Spleen (tissue), 7 donors: ENCODE results near the gene AOC2.

Experiments used
- POLR2A ChIP-seq, 3 donors: fragments of 450-650 bp; IDR thresholded peaks; one replicate each; pipeline ENCODE4 v1.5.1; 2017; ENCODE audit warnings: antibody characterized with exemption in 3 of 3, mild to moderate bottlenecking in 1 of 3
- POLR2AphosphoS5 ChIP-seq, 3 donors: sonication (generic); formaldehyde crosslinking; IDR thresholded peaks; one replicate each; pipeline ENCODE4 v1.5.1; 2017; ENCODE audit warnings: antibody characterized with exemption in 3 of 3
- TF ChIP-seq, protein P1 (sequence below), 11 experiments: fragments of 200-600 bp in 7 of 11; fragments of 450-650 bp in 4 of 11; sonication (generic) in 4 of 11; IDR thresholded peaks in 8 of 11; conservative IDR thresholded peaks in 3 of 11; 1 replicate in 7 of 11; 2 replicates in 4 of 11; pipeline versions ENCODE4 v1.4.0 to v1.8.0; 2016 to 2021; ENCODE audit warnings: antibody characterized with exemption in 11 of 11, inconsistent platforms in 4 of 11, mild to moderate bottlenecking in 1 of 11
- donor health status: DM: no; HTN: no; CAD: no; lungs with moderate emphysema.
- donor health status: DM: no; HTN: no; CAD: no.
- donor health status: DM: no; HTN: no; CAD: no.

DNA sequence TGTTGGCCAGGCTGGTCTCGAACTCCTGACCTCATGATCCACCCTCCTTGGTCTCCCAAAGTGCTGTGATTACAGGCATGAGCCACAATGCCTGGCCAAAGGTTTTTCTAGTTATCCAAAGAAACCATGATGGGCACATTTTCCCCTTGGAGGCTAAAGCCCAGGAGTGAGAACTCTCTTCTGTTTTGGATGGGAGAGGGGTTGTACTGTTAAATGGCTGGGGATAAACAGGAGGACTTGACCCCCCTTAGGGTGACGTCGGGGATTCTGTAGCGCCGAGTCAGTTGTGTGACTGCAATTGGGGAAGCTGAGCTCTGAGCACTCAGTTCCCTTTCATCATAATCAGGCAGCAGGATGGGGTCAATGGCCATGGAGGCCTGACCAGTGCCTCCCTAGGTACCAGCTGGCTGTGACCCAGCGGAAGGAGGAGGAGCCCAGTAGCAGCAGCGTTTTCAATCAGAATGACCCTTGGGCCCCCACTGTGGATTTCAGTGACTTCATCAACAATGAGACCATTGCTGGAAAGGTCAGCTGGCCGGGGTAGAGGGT lies 10.7 kb downstream of the AOC2 start:
- TF ChIP-seq, protein P1, sequence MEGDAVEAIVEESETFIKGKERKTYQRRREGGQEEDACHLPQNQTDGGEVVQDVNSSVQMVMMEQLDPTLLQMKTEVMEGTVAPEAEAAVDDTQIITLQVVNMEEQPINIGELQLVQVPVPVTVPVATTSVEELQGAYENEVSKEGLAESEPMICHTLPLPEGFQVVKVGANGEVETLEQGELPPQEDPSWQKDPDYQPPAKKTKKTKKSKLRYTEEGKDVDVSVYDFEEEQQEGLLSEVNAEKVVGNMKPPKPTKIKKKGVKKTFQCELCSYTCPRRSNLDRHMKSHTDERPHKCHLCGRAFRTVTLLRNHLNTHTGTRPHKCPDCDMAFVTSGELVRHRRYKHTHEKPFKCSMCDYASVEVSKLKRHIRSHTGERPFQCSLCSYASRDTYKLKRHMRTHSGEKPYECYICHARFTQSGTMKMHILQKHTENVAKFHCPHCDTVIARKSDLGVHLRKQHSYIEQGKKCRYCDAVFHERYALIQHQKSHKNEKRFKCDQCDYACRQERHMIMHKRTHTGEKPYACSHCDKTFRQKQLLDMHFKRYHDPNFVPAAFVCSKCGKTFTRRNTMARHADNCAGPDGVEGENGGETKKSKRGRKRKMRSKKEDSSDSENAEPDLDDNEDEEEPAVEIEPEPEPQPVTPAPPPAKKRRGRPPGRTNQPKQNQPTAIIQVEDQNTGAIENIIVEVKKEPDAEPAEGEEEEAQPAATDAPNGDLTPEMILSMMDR (IDR thresholded peaks at IDR 0.05 in 8 of 11, conservative IDR thresholded peaks at IDR 0.05 in 3 of 11) = no peak
- TF ChIP-seq POLR2A (IDR thresholded peaks at IDR 0.05) = no peak
- TF ChIP-seq POLR2AphosphoS5 (IDR thresholded peaks at IDR 0.05) = no peak
